Activated gamma-delta T cell treated with anti-CD3 and anti-CD28 coated beads, Interleukin-2, amount 50 U/mL, for 16 hours (primary cell): ENCODE measurements around the gene DOCK9.
"Not testable (repeated sequence)": the region's sequence is repeated elsewhere in the genome, so short reads cannot be mapped to it uniquely, and the experiment has no call there.

Experiments
- DNase-seq: peaks from one replicate; pipeline ENCODE4 v3.0.0-alpha.2; 2020; ENCODE audit warnings: low read depth

The DOCK9 gene

GRCh38 chr13:98822225-98822606 is 155.6 kb downstream of the DOCK9 start:
- DNase-seq: no peak

- no peak for DNase-seq
Observed at GRCh38 chr13:98821372-98822224, 156.3 kb downstream of the DOCK9 start.

GRCh38 chr13:98820744-98821371 is 157.0 kb downstream of the DOCK9 start:
- no peak for DNase-seq

- DNase-seq: no peak
Observed at GRCh38 chr13:98820300-98820699, 157.6 kb downstream of the DOCK9 start.

GRCh38 chr13:98819382-98820010 is 158.4 kb downstream of the DOCK9 start:
- no peak for DNase-seq

GRCh38 chr13:98816406-98816805 is 161.5 kb downstream of the DOCK9 start:
- DNase-seq: no peak

GRCh38 chr13:98813993-98814392 is 163.9 kb downstream of the DOCK9 start:
- no peak for DNase-seq

GRCh38 chr13:98812186-98812790 is 165.6 kb downstream of the DOCK9 start:
- DNase-seq: not testable (repeated sequence)

- no peak for DNase-seq
Observed at GRCh38 chr13:98810746-98811145, 167.1 kb downstream of the DOCK9 start.

GRCh38 chr13:98809345-98809777 is 168.5 kb downstream of the DOCK9 start:
- DNase-seq: no peak

GRCh38 chr13:98807774-98808173 is 170.1 kb downstream of the DOCK9 start:
- DNase-seq: no peak

- no peak for DNase-seq
Observed at GRCh38 chr13:98804336-98804855, 173.5 kb downstream of the DOCK9 start.

- DNase-seq: no peak
Observed at GRCh38 chr13:98803921-98804320, 173.9 kb downstream of the DOCK9 start.

GRCh38 chr13:98803111-98803561 is 174.7 kb downstream of the DOCK9 start:
- no peak for DNase-seq

GRCh38 chr13:98802559-98802958 is 175.3 kb downstream of the DOCK9 start:
- DNase-seq: no peak

- DNase-seq: no peak
Observed at GRCh38 chr13:98801626-98802418, 176.0 kb downstream of the DOCK9 start.

- DNase-seq: no peak
Observed at GRCh38 chr13:98800078-98800477, 177.8 kb downstream of the DOCK9 start.

GRCh38 chr13:98798849-98799645 is 178.8 kb downstream of the DOCK9 start:
- no peak for DNase-seq

GRCh38 chr13:98797456-98797855 is 180.4 kb downstream of the DOCK9 start:
- DNase-seq: no peak

GRCh38 chr13:98796798-98797197 is 181.1 kb downstream of the DOCK9 start:
- no peak for DNase-seq

GRCh38 chr13:98796191-98796590 is 181.7 kb downstream of the DOCK9 start:
- no peak for DNase-seq
